Endothelial cell of umbilical vein (primary cell): Measurements from ENCODE around the gene SLC39A11.

Experiments used
- CTCF ChIP-seq, 2 donors: IDR thresholded peaks; 1 replicate in 1 of 2; 2 replicates in 1 of 2; pipeline ENCODE4 v1.5.1; 2011; ENCODE audit warnings: low read length in 2 of 2, mild to moderate bottlenecking in 2 of 2, moderate library complexity in 2 of 2, control low read depth in 1 of 2, inconsistent platforms in 1 of 2, low read depth in 1 of 2; ENCODE audit not compliant: insufficient read depth in 1 of 2; ENCODE audit errors: extremely low read depth in 1 of 2
- EZH2 ChIP-seq: IDR thresholded peaks from 2 replicates; pipeline ENCODE4 v1.6.1; 2012; ENCODE audit warnings: borderline replicate concordance, low read depth, mild to moderate bottlenecking, moderate library complexity, low read length, inconsistent platforms; ENCODE audit not compliant: severe bottlenecking
- FOS ChIP-seq: IDR thresholded peaks from 2 replicates; pipeline ENCODE4 v1.6.1; 2011; ENCODE audit warnings: mild to moderate bottlenecking, low read length, moderate library complexity, borderline replicate concordance; ENCODE audit not compliant: insufficient read depth
- GATA2 ChIP-seq: IDR thresholded peaks from 2 replicates; pipeline ENCODE4 v1.7.0; 2011; ENCODE audit warnings: low read depth, mild to moderate bottlenecking, moderate library complexity, mixed read lengths, low read length; ENCODE audit not compliant: insufficient read length, insufficient read depth
- JUN ChIP-seq: IDR thresholded peaks from 2 replicates; pipeline ENCODE4 v1.6.1; 2011; ENCODE audit warnings: borderline replicate concordance, low read depth; ENCODE audit not compliant: insufficient read length, insufficient read depth
- MAX ChIP-seq: IDR thresholded peaks from 2 replicates; pipeline ENCODE4 v1.6.1; 2011; ENCODE audit not compliant: insufficient read depth, insufficient read length
- POLR2A ChIP-seq: IDR thresholded peaks from 2 replicates; pipeline ENCODE4 v1.6.1; 2012; ENCODE audit warnings: low read depth, mild to moderate bottlenecking, control low read depth, low read length
- POLR2AphosphoS5 ChIP-seq: IDR thresholded peaks from 2 replicates; pipeline ENCODE4 v1.6.1; 2012; ENCODE audit warnings: low read depth, mild to moderate bottlenecking, control low read depth, low read length, moderate library complexity; ENCODE audit not compliant: insufficient read depth

DNA sequence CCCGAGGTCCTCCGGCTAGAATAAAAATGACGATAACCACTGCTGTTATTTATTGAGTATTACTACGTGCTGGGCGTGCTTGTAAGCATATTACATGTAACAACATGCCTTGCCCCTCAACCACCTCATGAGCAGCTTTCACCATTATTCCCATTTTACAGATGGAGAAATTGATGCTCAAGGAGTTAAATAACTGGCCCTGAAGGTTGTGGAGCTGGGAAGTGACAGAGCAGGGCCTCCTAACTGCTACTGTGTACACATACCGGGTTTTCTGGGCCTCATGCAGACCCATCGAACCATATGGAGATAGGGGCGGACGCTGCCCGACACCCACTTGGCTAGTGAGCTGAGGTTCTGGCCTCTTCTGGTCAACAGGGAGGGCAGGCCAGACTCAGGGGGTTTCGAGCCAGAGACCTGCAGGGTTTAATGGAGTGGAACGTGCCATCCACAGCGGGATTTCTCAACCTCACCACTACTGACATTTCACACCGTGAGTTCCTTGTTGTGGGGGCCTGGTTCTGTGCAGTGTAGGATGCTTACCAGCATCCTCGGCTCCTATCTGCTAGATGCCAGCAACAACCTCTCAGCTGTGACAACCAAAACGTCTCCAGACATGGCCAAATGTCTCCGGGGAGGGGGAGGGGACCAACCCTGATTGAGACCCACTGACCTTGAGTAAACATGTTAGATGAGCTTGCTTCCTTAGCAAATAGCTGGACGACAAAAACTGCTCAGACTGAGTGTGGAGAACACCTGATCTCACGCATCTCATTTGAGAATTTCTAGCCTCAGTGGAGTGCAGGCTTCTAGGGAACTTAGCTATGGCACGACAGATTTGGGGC is 432.0 kb downstream of the SLC39A11 start:
- no peak for TF ChIP-seq CTCF (IDR thresholded peaks at IDR 0.05; ENCODE audit: extremely low read depth in 1 of 2, insufficient read depth in 1 of 2, low read depth in 1 of 2, low read length in 2 of 2)
- no peak for TF ChIP-seq POLR2AphosphoS5
- TF ChIP-seq POLR2A = no peak
- no peak for TF ChIP-seq FOS
- no peak for TF ChIP-seq JUN
- no peak for TF ChIP-seq EZH2
- no peak for TF ChIP-seq MAX
- TF ChIP-seq GATA2 = no peak
